HEK293 (cell line): ENCODE results near the gene IL17REL.
A peak's percentile ranks its signal among the peaks of the same experiment; 100 is the strongest.

Source experiments
- CTCF ChIA-PET: fragments of 350-600 bp; formaldehyde crosslinking; extraction: SDS; loops from one replicate; lab custom pipeline; 2021; ENCODE audit warnings: antibody characterized with exemption; lab: Yijun Ruan, JAX
- POLR2A ChIA-PET: fragments of 300-600 bp; formaldehyde crosslinking; extraction: SDS; loops from one replicate; lab custom pipeline; 2020; ENCODE audit warnings: antibody characterized with exemption, inconsistent platforms; lab: Yijun Ruan, JAX
- H3K27ac ChIP-seq: fragments of 200-500 bp; sonication (Bioruptor generic); 2 replicates; pipeline ENCODE4 v1.5.1; 2014; ENCODE audit warnings: low read depth, low read length, control low read depth, inconsistent platforms; ENCODE audit errors: extremely low read depth
- H3K36me3 ChIP-seq, 2 experiments: fragments of 200-500 bp in 1 of 2; sonication (Bioruptor generic) in 1 of 2; 1 replicate in 1 of 2; 2 replicates in 1 of 2; pipeline ENCODE4 v1.5.1; 2014 to 2017; ENCODE audit warnings: inconsistent platforms in 2 of 2, low read length in 2 of 2; ENCODE audit not compliant: control insufficient read depth in 2 of 2, insufficient read depth in 1 of 2
- H3K4me1 ChIP-seq: fragments of 200-500 bp; sonication (Bioruptor generic); 2 replicates; pipeline ENCODE4 v1.5.1; 2014; ENCODE audit warnings: mild to moderate bottlenecking, low read length, inconsistent platforms; ENCODE audit not compliant: control insufficient read depth, insufficient read depth
- H3K4me3 ChIP-seq: 2 replicates; pipeline ENCODE4 v1.5.1; 2011; ENCODE audit warnings: low read depth, mild to moderate bottlenecking, control low read depth, low read length, moderate library complexity
- H3K9me3 ChIP-seq: fragments of 200-500 bp; sonication (Bioruptor generic); 2 replicates; pipeline ENCODE4 v1.5.1; 2014; ENCODE audit warnings: low read depth, low read length, inconsistent platforms; ENCODE audit not compliant: control insufficient read depth, insufficient read depth
- EGR2 ChIP-seq: fragments of 450-650 bp; formaldehyde crosslinking; IDR thresholded peaks from 2 replicates; pipeline ENCODE4 v1.5.1; 2016; ENCODE audit warnings: low read depth, missing biosample characterization, missing genetic modification characterization
- GLIS2 ChIP-seq: fragments of 450-650 bp; formaldehyde crosslinking; IDR thresholded peaks from 2 replicates; pipeline ENCODE4 v1.5.1; 2016; ENCODE audit warnings: missing biosample characterization, missing genetic modification characterization
- KLF9 ChIP-seq: fragments of 450-650 bp; formaldehyde crosslinking; IDR thresholded peaks from 2 replicates; pipeline ENCODE4 v1.5.1; 2016; ENCODE audit warnings: missing biosample characterization, missing genetic modification characterization, low read depth
- MZF1 ChIP-seq: fragments of 450-650 bp; formaldehyde crosslinking; IDR thresholded peaks from 2 replicates; pipeline ENCODE4 v1.5.1; 2017; ENCODE audit warnings: missing biosample characterization, missing genetic modification characterization, borderline replicate concordance
- OSR2 ChIP-seq: fragments of 450-650 bp; formaldehyde crosslinking; IDR thresholded peaks from 2 replicates; pipeline ENCODE4 v1.5.1; 2016; ENCODE audit warnings: missing biosample characterization, missing genetic modification characterization
- OVOL3 ChIP-seq: fragments of 450-650 bp; formaldehyde crosslinking; IDR thresholded peaks from 2 replicates; pipeline ENCODE4 v1.5.1; 2016; ENCODE audit warnings: missing biosample characterization, missing genetic modification characterization
- SCRT1 ChIP-seq: fragments of 450-650 bp; formaldehyde crosslinking; IDR thresholded peaks from 2 replicates; pipeline ENCODE4 v1.5.1; 2016; ENCODE audit warnings: missing biosample characterization, missing genetic modification characterization, borderline replicate concordance
- SP2 ChIP-seq: fragments of 450-650 bp; formaldehyde crosslinking; IDR thresholded peaks from 2 replicates; pipeline ENCODE4 v1.5.1; 2016; ENCODE audit warnings: missing biosample characterization, missing genetic modification characterization
- SP7 ChIP-seq: fragments of 450-650 bp; formaldehyde crosslinking; IDR thresholded peaks from 2 replicates; pipeline ENCODE4 v1.5.1; 2016; ENCODE audit warnings: missing biosample characterization, missing genetic modification characterization
- ZBTB20 ChIP-seq: fragments of 450-650 bp; formaldehyde crosslinking; IDR thresholded peaks from 2 replicates; pipeline ENCODE4 v1.5.1; 2016; ENCODE audit warnings: missing biosample characterization, missing genetic modification characterization
- ZIC2 ChIP-seq: fragments of 450-650 bp; formaldehyde crosslinking; IDR thresholded peaks from 2 replicates; pipeline ENCODE4 v1.5.1; 2016; ENCODE audit warnings: missing biosample characterization, missing genetic modification characterization
- ZNF10 ChIP-seq: fragments of 450-650 bp; formaldehyde crosslinking; IDR thresholded peaks from 2 replicates; pipeline ENCODE4 v1.5.1; 2017; ENCODE audit warnings: missing biosample characterization, missing genetic modification characterization
- ZNF266 ChIP-seq: fragments of 450-650 bp; formaldehyde crosslinking; IDR thresholded peaks from 2 replicates; pipeline ENCODE4 v1.5.1; 2016; ENCODE audit warnings: missing biosample characterization, missing genetic modification characterization, low read depth
- ZNF423 ChIP-seq: fragments of 450-650 bp; formaldehyde crosslinking; IDR thresholded peaks from 2 replicates; pipeline ENCODE4 v1.5.1; 2016; ENCODE audit warnings: missing biosample characterization, missing genetic modification characterization
- ZNF623 ChIP-seq: fragments of 450-650 bp; formaldehyde crosslinking; IDR thresholded peaks from 2 replicates; pipeline ENCODE4 v1.5.1; 2016; ENCODE audit warnings: missing biosample characterization, missing genetic modification characterization
- ZNF626 ChIP-seq: fragments of 450-650 bp; sonication (Bioruptor Pico); formaldehyde crosslinking; IDR thresholded peaks from 2 replicates; pipeline ENCODE4 v1.5.1; 2018; ENCODE audit warnings: missing biosample characterization, missing genetic modification characterization, inconsistent platforms
- ZNF664 ChIP-seq: fragments of 450-650 bp; formaldehyde crosslinking; IDR thresholded peaks from 2 replicates; pipeline ENCODE4 v1.5.1; 2016; ENCODE audit warnings: missing biosample characterization, missing genetic modification characterization
- ZXDB ChIP-seq: fragments of 450-650 bp; formaldehyde crosslinking; IDR thresholded peaks from 2 replicates; pipeline ENCODE4 v1.5.1; 2016; ENCODE audit warnings: missing biosample characterization, missing genetic modification characterization
- TF ChIP-seq, protein P1 (sequence below): fragments of 450-650 bp; formaldehyde crosslinking; IDR thresholded peaks from 2 replicates; pipeline ENCODE4 v1.5.1; 2016; ENCODE audit warnings: missing biosample characterization, missing genetic modification characterization
- TF ChIP-seq, protein P2 (sequence below): fragments of 450-650 bp; formaldehyde crosslinking; IDR thresholded peaks from 2 replicates; pipeline ENCODE4 v1.5.1; 2016; ENCODE audit warnings: missing biosample characterization, missing genetic modification characterization, borderline replicate concordance
- TF ChIP-seq, protein P3 (sequence below): fragments of 450-650 bp; formaldehyde crosslinking; IDR thresholded peaks from 2 replicates; pipeline ENCODE4 v1.5.1; 2017; ENCODE audit warnings: missing biosample characterization, missing genetic modification characterization
- TF ChIP-seq, protein P4 (sequence below): fragments of 450-650 bp; formaldehyde crosslinking; IDR thresholded peaks from 2 replicates; pipeline ENCODE4 v1.5.1; 2016; ENCODE audit warnings: missing biosample characterization, missing genetic modification characterization

Gene IL17REL

DNA sequence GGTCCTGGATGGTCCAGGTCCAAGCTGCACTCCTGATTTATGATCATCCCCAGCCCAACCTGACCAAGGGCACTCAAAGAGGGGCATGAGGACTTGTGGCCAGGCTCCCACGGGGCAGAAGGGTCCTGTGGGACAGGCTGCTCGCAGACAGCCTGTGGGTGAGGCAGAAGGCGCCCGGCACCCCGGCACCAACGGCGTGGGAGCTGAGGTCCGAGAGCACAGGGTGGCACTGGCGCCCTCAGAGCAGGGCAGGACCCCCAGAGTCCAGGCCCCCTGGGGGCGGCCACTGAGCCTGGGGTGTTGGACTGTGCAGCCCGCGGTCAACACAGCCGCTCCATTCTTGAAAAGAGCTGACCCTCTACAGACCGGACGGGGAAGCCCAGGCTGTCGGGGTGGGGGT lies 3.3 kb downstream of the IL17REL start:
- POLR2A ChIA-PET, result no interaction called here
- TF ChIP-seq, protein P1, sequence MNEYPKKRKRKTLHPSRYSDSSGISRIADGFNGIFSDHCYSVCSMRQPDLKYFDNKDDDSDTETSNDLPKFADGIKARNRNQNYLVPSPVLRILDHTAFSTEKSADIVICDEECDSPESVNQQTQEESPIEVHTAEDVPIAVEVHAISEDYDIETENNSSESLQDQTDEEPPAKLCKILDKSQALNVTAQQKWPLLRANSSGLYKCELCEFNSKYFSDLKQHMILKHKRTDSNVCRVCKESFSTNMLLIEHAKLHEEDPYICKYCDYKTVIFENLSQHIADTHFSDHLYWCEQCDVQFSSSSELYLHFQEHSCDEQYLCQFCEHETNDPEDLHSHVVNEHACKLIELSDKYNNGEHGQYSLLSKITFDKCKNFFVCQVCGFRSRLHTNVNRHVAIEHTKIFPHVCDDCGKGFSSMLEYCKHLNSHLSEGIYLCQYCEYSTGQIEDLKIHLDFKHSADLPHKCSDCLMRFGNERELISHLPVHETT (tag by site-specific recombination), result no peak
- TF ChIP-seq SP7 (tag by site-specific recombination) (no peak), KLF9 (tag by site-specific recombination) (no peak), ZNF266 (no peak), OVOL3 (tag by site-specific recombination) (no peak)
- TF ChIP-seq, protein P2, sequence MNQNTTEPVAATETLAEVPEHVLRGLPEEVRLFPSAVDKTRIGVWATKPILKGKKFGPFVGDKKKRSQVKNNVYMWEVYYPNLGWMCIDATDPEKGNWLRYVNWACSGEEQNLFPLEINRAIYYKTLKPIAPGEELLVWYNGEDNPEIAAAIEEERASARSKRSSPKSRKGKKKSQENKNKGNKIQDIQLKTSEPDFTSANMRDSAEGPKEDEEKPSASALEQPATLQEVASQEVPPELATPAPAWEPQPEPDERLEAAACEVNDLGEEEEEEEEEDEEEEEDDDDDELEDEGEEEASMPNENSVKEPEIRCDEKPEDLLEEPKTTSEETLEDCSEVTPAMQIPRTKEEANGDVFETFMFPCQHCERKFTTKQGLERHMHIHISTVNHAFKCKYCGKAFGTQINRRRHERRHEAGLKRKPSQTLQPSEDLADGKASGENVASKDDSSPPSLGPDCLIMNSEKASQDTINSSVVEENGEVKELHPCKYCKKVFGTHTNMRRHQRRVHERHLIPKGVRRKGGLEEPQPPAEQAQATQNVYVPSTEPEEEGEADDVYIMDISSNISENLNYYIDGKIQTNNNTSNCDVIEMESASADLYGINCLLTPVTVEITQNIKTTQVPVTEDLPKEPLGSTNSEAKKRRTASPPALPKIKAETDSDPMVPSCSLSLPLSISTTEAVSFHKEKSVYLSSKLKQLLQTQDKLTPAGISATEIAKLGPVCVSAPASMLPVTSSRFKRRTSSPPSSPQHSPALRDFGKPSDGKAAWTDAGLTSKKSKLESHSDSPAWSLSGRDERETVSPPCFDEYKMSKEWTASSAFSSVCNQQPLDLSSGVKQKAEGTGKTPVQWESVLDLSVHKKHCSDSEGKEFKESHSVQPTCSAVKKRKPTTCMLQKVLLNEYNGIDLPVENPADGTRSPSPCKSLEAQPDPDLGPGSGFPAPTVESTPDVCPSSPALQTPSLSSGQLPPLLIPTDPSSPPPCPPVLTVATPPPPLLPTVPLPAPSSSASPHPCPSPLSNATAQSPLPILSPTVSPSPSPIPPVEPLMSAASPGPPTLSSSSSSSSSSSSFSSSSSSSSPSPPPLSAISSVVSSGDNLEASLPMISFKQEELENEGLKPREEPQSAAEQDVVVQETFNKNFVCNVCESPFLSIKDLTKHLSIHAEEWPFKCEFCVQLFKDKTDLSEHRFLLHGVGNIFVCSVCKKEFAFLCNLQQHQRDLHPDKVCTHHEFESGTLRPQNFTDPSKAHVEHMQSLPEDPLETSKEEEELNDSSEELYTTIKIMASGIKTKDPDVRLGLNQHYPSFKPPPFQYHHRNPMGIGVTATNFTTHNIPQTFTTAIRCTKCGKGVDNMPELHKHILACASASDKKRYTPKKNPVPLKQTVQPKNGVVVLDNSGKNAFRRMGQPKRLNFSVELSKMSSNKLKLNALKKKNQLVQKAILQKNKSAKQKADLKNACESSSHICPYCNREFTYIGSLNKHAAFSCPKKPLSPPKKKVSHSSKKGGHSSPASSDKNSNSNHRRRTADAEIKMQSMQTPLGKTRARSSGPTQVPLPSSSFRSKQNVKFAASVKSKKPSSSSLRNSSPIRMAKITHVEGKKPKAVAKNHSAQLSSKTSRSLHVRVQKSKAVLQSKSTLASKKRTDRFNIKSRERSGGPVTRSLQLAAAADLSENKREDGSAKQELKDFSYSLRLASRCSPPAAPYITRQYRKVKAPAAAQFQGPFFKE (tag by site-specific recombination), result no peak
- TF ChIP-seq, all 188 proteins: peak for 0
- Histone ChIP-seq H3K9me3 (no peaks in the 10 kb centered on the region), H3K4me1 (peaks cover 4% of the 10 kb centered on the region), H3K4me3 (no peak overlapping the region), H3K36me3 (no peaks in the 10 kb centered on the region), H3K27ac (no peak overlapping the region)
- CTCF ChIA-PET, result interaction anchor here (0.6 to 0.7 kb wide), 3 partner anchors 76 to 285 kb away, joined by 4 to 5 read pairs (median 4); no protein-coding TSS in a partner anchor

DNA sequence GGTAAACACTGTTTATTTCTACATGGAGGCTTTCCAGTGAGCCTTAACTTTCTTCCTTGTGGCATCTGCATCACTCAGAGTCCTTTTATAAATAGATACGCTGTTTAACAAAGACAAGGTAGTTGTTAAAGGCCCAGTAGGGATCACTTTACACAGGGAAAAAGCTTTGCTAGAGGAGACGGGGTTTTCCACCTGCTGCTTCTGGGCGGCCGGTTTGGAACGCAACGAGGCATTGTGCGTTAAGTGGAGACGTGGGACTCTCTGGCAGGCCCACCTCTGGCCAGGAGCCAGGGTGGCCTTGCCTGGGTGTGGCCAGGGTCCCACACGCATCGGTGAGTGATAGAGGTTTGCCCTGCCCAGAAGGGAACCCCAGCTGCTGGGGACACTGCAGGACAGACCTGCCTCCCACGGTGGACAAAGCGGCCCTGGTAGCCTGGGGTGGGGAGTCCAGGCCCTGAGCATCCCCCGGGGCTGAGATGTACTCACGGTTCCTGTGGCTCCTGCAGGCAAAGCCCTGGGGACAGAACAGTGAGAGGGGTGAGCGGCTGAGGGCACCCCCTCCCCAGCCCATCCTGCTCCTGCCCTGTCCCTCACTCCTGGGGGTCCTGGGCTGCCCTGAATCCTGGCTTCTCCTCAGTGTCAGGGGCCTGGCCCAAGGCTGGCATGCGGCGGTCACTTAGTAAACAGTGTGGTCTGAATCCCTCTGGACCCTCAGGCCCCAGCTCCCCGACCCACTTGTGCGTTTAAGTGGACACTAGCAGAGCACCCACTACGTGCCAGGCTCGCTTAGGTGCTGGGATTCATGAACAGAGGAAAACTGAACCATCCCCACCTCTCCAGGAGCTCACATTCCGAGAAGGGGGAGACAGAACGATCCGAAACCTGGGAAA lies 4.2 kb downstream of the IL17REL start:
- Histone ChIP-seq H3K4me1 (peaks cover 4% of the 10 kb centered on the region), H3K27ac (no peak overlapping the region; the same call in 1 of the 2 replicates), H3K4me3 (no peak overlapping the region), H3K9me3 (no peaks in the 10 kb centered on the region), H3K36me3 (no peaks in the 10 kb centered on the region)
- POLR2A ChIA-PET, result no interaction called here
- CTCF ChIA-PET, result interaction anchor here (0.6 to 2.0 kb wide), 3 partner anchors 15 to 286 kb away, joined by 3 to 7 read pairs (median 4); no protein-coding TSS in a partner anchor
- peak; percentile 91 for TF ChIP-seq SCRT1
- 0 out of 2 replicates have a peak, but pooled peaks have one; percentile 16 for TF ChIP-seq ZXDB
- peak; percentile 72; the same call in 1 of the 2 replicates for TF ChIP-seq MZF1 (tag by site-specific recombination)
- TF ChIP-seq ZNF623 (tag by site-specific recombination), result no peak
- TF ChIP-seq, protein P3, sequence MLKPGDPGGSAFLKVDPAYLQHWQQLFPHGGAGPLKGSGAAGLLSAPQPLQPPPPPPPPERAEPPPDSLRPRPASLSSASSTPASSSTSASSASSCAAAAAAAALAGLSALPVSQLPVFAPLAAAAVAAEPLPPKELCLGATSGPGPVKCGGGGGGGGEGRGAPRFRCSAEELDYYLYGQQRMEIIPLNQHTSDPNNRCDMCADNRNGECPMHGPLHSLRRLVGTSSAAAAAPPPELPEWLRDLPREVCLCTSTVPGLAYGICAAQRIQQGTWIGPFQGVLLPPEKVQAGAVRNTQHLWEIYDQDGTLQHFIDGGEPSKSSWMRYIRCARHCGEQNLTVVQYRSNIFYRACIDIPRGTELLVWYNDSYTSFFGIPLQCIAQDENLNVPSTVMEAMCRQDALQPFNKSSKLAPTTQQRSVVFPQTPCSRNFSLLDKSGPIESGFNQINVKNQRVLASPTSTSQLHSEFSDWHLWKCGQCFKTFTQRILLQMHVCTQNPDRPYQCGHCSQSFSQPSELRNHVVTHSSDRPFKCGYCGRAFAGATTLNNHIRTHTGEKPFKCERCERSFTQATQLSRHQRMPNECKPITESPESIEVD (tag by site-specific recombination), result peak; percentile 67; the same call in 1 of the 2 replicates
- TF ChIP-seq ZBTB20 (tag by site-specific recombination), result 0 out of 2 replicates have a peak, but pooled peaks have one; percentile 18
- no peak for TF ChIP-seq ZNF664
- no peak for TF ChIP-seq SP2
- TF ChIP-seq GLIS2 (tag by site-specific recombination), result peak; percentile 77
- peak; percentile 89 for TF ChIP-seq OSR2
- TF ChIP-seq ZNF626 (tag by site-specific recombination), result no peak
- TF ChIP-seq EGR2 (tag by site-specific recombination), result peak; percentile 9; the same call in 1 of the 2 replicates
- 0 out of 2 replicates have a peak, but pooled peaks have one; percentile 20 for TF ChIP-seq ZNF423 (tag by site-specific recombination)
- peak; percentile 97 for TF ChIP-seq ZIC2 (tag by site-specific recombination)
- TF ChIP-seq ZNF10 (tag by site-specific recombination), result no peak
- TF ChIP-seq, protein P4, sequence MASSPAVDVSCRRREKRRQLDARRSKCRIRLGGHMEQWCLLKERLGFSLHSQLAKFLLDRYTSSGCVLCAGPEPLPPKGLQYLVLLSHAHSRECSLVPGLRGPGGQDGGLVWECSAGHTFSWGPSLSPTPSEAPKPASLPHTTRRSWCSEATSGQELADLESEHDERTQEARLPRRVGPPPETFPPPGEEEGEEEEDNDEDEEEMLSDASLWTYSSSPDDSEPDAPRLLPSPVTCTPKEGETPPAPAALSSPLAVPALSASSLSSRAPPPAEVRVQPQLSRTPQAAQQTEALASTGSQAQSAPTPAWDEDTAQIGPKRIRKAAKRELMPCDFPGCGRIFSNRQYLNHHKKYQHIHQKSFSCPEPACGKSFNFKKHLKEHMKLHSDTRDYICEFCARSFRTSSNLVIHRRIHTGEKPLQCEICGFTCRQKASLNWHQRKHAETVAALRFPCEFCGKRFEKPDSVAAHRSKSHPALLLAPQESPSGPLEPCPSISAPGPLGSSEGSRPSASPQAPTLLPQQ (tag by site-specific recombination), result peak; percentile 60
- peak; percentile 77 for TF ChIP-seq SP7 (tag by site-specific recombination)
